Mesendoderm (in vitro differentiated cells): ENCODE results near the gene RAB6B.
A peak's percentile ranks its signal among the peaks of the same experiment; 100 is the strongest.

Experiments
- DNase-seq: peaks from one replicate; pipeline ENCODE4 v3.0.0; 2013
- H2AK5ac ChIP-seq: 2 replicates; pipeline ENCODE4 v1.6.1; 2013; ENCODE audit warnings: low read length, inconsistent platforms
- H2BK120ac ChIP-seq: 2 replicates; pipeline ENCODE4 v1.6.1; 2013; ENCODE audit warnings: low read depth, mild to moderate bottlenecking, low read length, moderate library complexity, mixed read lengths
- H2BK15ac ChIP-seq: replicated peaks from 2 replicates; pipeline ENCODE4 v1.6.1; 2013; ENCODE audit warnings: low read depth, mild to moderate bottlenecking, moderate library complexity
- H2BK5ac ChIP-seq: 2 replicates; pipeline ENCODE4 v1.6.1; 2013; ENCODE audit warnings: low read length, inconsistent platforms
- H3K18ac ChIP-seq: 2 replicates; pipeline ENCODE4 v1.6.1; 2013; ENCODE audit warnings: mild to moderate bottlenecking, low read length, mixed read lengths
- H3K23ac ChIP-seq: one replicate; pipeline ENCODE4 v1.6.1; 2013; ENCODE audit warnings: low read length
- H3K27ac ChIP-seq: 2 replicates; pipeline ENCODE4 v1.5.1; 2013; ENCODE audit warnings: low read depth, mild to moderate bottlenecking, inconsistent platforms, low read length, moderate library complexity
- H3K27me3 ChIP-seq: 2 replicates; pipeline ENCODE4 v1.6.1; 2013; ENCODE audit warnings: low read length, control low read depth, mild to moderate bottlenecking, inconsistent platforms; ENCODE audit not compliant: insufficient read depth, poor library complexity
- H3K36me3 ChIP-seq: 2 replicates; pipeline ENCODE4 v1.6.1; 2013; ENCODE audit warnings: low read length, inconsistent platforms; ENCODE audit not compliant: control insufficient read depth, insufficient read depth
- H3K4ac ChIP-seq: one replicate; pipeline ENCODE4 v1.6.1; 2013; ENCODE audit warnings: low read depth, mild to moderate bottlenecking, low read length, moderate library complexity
- H3K4me1 ChIP-seq: 2 replicates; pipeline ENCODE4 v1.6.1; 2013; ENCODE audit warnings: low read depth, low read length, inconsistent platforms; ENCODE audit not compliant: control insufficient read depth
- H3K4me2 ChIP-seq: 2 replicates; pipeline ENCODE4 v1.6.1; 2013; ENCODE audit warnings: low read length
- H3K4me3 ChIP-seq: 2 replicates; pipeline ENCODE4 v1.5.1; 2013; ENCODE audit warnings: mild to moderate bottlenecking, low read length
- H3K56ac ChIP-seq: one replicate; pipeline ENCODE4 v1.6.1; 2013; ENCODE audit warnings: low read length
- H3K79me1 ChIP-seq: 2 replicates; pipeline ENCODE4 v1.6.1; 2013; ENCODE audit warnings: low read length, inconsistent platforms
- H3K79me2 ChIP-seq: 2 replicates; pipeline ENCODE4 v1.6.1; 2013; ENCODE audit warnings: mild to moderate bottlenecking, low read length; ENCODE audit not compliant: control insufficient read depth, insufficient read depth
- H3K9ac ChIP-seq: 2 replicates; pipeline ENCODE4 v1.6.1; 2013; ENCODE audit warnings: low read length, inconsistent platforms
- H4K5ac ChIP-seq: one replicate; pipeline ENCODE4 v1.6.1; 2013; ENCODE audit warnings: low read length
- H4K8ac ChIP-seq: one replicate; pipeline ENCODE4 v1.6.1; 2013; ENCODE audit warnings: low read depth, mild to moderate bottlenecking, control low read depth, low read length, moderate library complexity
- WGBS: extraction: QIAGEN DNeasy Blood & Tissue Kit; methylation state at CpG from one replicate; pipeline ENCODE4 v1.1.7; 2013; ENCODE audit warnings: low lambda C conversion rate, missing lambda C conversion rate; ENCODE audit not compliant: insufficient coverage; ENCODE audit errors: extremely low coverage; 5-methylcytosine and 5-hydroxymethylcytosine counted together

Gene RAB6B

GRCh38 chr3:133921592-133921991, 25.9 kb upstream of the RAB6B start:
- whole genome bisulfite sequencing, result 100% methylated on average over 1 of the region's 1 CpG
- Histone ChIP-seq H4K5ac (no peak overlapping the region), H3K79me1 (no peaks in the 10 kb centered on the region), H2BK5ac (no peak overlapping the region), H2BK15ac (no peak overlapping the region), H3K23ac (no peak overlapping the region), H3K18ac (no peak overlapping the region), H3K27me3 (no peaks in the 10 kb centered on the region), H3K4me1 (no peaks in the 10 kb centered on the region), H3K4ac (no peak overlapping the region), H2BK120ac (no peak overlapping the region), H3K4me2 (no peak overlapping the region), H4K8ac (no peak overlapping the region), H3K56ac (no peak overlapping the region), H3K36me3 (no peaks in the 10 kb centered on the region), H2AK5ac (no peak overlapping the region), H3K27ac (no peak overlapping the region), H3K9ac (no peak overlapping the region), H3K79me2 (no peaks in the 10 kb centered on the region), H3K4me3 (no peak overlapping the region)
- no peak for DNase-seq

- Histone ChIP-seq H3K27ac (no peak overlapping the region), H3K4me2 (no peak overlapping the region), H3K18ac (no peak overlapping the region), H3K36me3 (no peaks in the 10 kb centered on the region), H3K4me1 (no peaks in the 10 kb centered on the region), H3K4me3 (no peak overlapping the region), H4K5ac (no peak overlapping the region), H2BK5ac (no peak overlapping the region), H3K56ac (no peak overlapping the region), H3K27me3 (no peaks in the 10 kb centered on the region), H3K79me1 (no peaks in the 10 kb centered on the region), H3K23ac (no peak overlapping the region), H2BK120ac (no peak overlapping the region), H3K79me2 (no peaks in the 10 kb centered on the region), H3K4ac (no peak overlapping the region), H2AK5ac (no peak overlapping the region), H2BK15ac (no peak overlapping the region), H3K9ac (no peak overlapping the region), H4K8ac (no peak overlapping the region)
- DNase-seq, result no peak
Measured at GRCh38 chr3:133917144-133917543, 21.5 kb upstream of the RAB6B start.

GRCh38 chr3:133915685-133916658, 20.3 kb upstream of the RAB6B start:
- no peak overlapping the region for H3K4me2 ChIP-seq
- no peaks in the 10 kb centered on the region for H3K27me3 ChIP-seq
- H3K18ac ChIP-seq, result no peak overlapping the region
- H3K4me3 ChIP-seq, result no peak overlapping the region
- H3K9ac ChIP-seq, result no peak overlapping the region
- H3K4ac ChIP-seq, result no peak overlapping the region
- H2BK5ac ChIP-seq, result no peak overlapping the region
- H4K8ac ChIP-seq, result no peak overlapping the region
- no peak overlapping the region for H3K56ac ChIP-seq
- no CpG with 5 or more reads among the region's 10 CpGs for WGBS
- no peak overlapping the region for H3K23ac ChIP-seq
- no peak for DNase-seq
- H3K27ac ChIP-seq, result no peak overlapping the region
- no peak overlapping the region for H2BK120ac ChIP-seq
- H3K79me1 ChIP-seq, result no peaks in the 10 kb centered on the region
- H2BK15ac ChIP-seq, result no peak overlapping the region
- no peaks in the 10 kb centered on the region for H3K79me2 ChIP-seq
- no peak overlapping the region for H4K5ac ChIP-seq
- no peaks in the 10 kb centered on the region for H3K36me3 ChIP-seq
- H2AK5ac ChIP-seq, result no peak overlapping the region
- no peaks in the 10 kb centered on the region for H3K4me1 ChIP-seq

GRCh38 chr3:133914839-133915600, 19.3 kb upstream of the RAB6B start:
- no peak overlapping the region for H3K4me3 ChIP-seq
- no peak overlapping the region for H3K27ac ChIP-seq
- no peak overlapping the region for H4K5ac ChIP-seq
- H3K36me3 ChIP-seq, result no peaks in the 10 kb centered on the region
- no peak overlapping the region for H2BK5ac ChIP-seq
- no peak overlapping the region for H2BK15ac ChIP-seq
- no peak overlapping the region for H3K18ac ChIP-seq
- H3K4me2 ChIP-seq, result no peak overlapping the region
- no peak overlapping the region for H4K8ac ChIP-seq
- no peaks in the 10 kb centered on the region for H3K27me3 ChIP-seq
- H3K4ac ChIP-seq, result no peak overlapping the region
- no peak for DNase-seq
- H2BK120ac ChIP-seq, result no peak overlapping the region
- H3K23ac ChIP-seq, result no peak overlapping the region
- no peak overlapping the region for H2AK5ac ChIP-seq
- WGBS, result no CpG with 5 or more reads among the region's 12 CpGs
- no peak overlapping the region for H3K56ac ChIP-seq
- H3K9ac ChIP-seq, result no peak overlapping the region
- H3K4me1 ChIP-seq, result no peaks in the 10 kb centered on the region
- no peaks in the 10 kb centered on the region for H3K79me2 ChIP-seq
- no peaks in the 10 kb centered on the region for H3K79me1 ChIP-seq

- no peak overlapping the region for H3K27ac ChIP-seq
- no peak overlapping the region for H2BK120ac ChIP-seq
- H2AK5ac ChIP-seq, result no peak overlapping the region
- H3K79me1 ChIP-seq, result no peaks in the 10 kb centered on the region
- no peak overlapping the region for H3K4me3 ChIP-seq
- H3K4ac ChIP-seq, result no peak overlapping the region
- H2BK15ac ChIP-seq, result no peak overlapping the region
- H3K4me2 ChIP-seq, result no peak overlapping the region
- H3K9ac ChIP-seq, result no peak overlapping the region
- no peaks in the 10 kb centered on the region for H3K4me1 ChIP-seq
- H3K56ac ChIP-seq, result no peak overlapping the region
- no peaks in the 10 kb centered on the region for H3K79me2 ChIP-seq
- no peak overlapping the region for H4K8ac ChIP-seq
- H3K27me3 ChIP-seq, result no peaks in the 10 kb centered on the region
- H2BK5ac ChIP-seq, result no peak overlapping the region
- no peak overlapping the region for H4K5ac ChIP-seq
- H3K18ac ChIP-seq, result no peak overlapping the region
- DNase-seq, result peak; percentile 38
- no CpG with 5 or more reads among the region's 2 CpGs for WGBS
- no peaks in the 10 kb centered on the region for H3K36me3 ChIP-seq
- H3K23ac ChIP-seq, result no peak overlapping the region
Measured at GRCh38 chr3:133910422-133910821, 14.7 kb upstream of the RAB6B start.
